Epidermal melanocyte (primary cell): ENCODE data around the gene ZNRD2.

Experiments
- DNase-seq: peaks from one replicate; pipeline ENCODE4 v3.0.0; 2011; ENCODE audit warnings: low spot score; ENCODE audit not compliant: insufficient read length

Gene ZNRD2

DNA sequence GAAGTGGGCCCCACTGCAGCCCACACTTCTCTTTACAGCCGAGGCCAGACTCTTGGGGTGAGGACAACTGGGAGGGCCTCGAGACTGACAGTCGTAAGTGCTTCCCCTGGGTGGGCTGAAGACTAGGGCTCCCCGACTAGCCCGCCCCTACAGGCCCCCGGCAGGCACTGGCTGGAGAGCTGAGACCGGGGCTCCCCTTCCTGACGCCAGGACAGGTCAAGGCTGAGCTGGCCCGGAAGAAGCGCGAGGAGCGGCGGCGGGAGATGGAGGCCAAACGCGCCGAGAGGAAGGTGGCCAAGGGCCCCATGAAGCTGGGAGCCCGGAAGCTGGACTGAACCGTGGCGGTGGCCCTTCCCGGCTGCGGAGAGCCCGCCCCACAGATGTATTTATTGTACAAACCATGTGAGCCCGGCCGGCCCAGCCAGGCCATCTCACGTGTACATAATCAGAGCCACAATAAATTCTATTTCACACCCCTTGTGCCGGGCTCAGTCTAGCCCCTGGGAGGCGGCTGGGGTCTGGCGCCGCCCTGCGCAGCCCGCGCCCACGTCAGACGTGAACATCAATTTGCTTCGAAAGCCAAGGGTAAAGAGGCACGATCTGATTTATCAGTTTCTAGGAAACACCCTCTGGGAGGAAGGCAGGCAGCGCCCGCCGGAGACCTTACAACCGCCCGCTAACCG, 31.9 kb upstream of the ZNRD2 start:
- DNase-seq = no peak

DNA sequence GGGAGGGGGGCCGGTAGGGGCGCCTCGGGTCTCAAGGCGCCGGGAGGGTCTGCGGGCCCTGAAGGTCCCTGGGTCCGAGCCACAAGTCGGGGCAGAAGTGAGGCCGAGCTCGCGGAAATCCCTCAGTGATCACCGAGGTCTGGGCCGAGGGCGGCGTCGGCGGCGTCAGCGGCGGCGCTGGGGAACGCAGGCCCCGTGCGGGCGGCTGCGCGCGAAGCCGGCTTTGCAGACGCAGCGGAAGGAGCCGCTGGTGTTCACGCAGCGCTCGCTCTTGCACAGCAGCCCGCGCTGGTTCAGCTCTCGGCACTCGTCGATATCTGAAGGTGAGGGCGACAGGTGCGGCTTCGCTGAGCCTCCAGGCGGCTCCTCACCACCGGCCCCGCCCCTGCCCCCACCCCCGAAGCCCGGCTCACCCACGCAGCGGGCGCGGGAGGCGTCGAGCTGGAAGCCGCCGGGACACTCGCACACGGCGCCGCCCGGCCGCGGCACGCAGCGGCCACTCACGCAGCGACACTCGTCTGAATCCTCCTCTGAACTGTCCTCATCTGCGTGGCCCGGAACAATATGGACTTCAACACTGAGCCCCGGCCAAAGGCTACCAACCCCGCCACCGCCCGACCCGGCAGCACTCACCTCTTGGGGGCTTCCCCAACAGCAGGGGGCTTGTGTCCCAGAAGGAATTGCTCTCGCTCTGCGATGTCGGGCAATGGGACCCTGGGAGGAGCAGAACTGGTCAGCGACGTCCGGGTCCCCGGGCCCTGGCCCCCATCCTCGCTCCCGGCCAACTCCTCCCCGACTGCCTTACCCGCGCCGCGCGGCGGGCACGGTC, 31.1 kb upstream of the ZNRD2 start:
- DNase-seq = no peak

DNA sequence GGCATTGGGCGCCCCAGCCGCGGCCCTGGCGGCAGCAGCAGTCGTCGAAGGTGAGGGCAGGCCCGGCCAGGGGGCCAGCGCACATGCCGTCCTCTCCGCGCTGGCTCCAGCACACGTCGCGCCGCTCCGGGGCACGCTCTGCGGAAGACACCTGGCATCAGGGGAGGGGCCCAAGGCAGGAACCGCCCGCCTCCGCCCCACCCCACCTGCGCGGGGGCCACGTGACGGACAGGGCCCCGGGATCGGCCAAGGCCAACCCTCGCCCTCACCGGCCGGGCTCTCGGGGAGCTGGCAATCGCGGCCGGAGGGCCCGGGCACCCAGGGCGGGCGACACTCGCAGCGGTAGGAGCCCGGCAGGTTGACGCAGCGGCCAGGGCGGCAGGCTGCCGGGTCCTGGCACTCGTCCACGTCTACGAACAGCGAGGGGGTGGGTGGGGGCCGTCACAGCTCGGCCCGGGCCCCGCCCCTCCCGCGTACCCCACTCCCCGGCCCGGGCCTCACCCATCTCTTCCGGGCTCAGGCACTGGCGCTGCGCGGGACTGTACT, 30.5 kb upstream of the ZNRD2 start:
- peak; percentile 87 for DNase-seq

- DNase-seq = peak; percentile 100
These were observed 29.8 kb upstream of the ZNRD2 start for GRCh38 chr11:65540290-65541092.

DNA sequence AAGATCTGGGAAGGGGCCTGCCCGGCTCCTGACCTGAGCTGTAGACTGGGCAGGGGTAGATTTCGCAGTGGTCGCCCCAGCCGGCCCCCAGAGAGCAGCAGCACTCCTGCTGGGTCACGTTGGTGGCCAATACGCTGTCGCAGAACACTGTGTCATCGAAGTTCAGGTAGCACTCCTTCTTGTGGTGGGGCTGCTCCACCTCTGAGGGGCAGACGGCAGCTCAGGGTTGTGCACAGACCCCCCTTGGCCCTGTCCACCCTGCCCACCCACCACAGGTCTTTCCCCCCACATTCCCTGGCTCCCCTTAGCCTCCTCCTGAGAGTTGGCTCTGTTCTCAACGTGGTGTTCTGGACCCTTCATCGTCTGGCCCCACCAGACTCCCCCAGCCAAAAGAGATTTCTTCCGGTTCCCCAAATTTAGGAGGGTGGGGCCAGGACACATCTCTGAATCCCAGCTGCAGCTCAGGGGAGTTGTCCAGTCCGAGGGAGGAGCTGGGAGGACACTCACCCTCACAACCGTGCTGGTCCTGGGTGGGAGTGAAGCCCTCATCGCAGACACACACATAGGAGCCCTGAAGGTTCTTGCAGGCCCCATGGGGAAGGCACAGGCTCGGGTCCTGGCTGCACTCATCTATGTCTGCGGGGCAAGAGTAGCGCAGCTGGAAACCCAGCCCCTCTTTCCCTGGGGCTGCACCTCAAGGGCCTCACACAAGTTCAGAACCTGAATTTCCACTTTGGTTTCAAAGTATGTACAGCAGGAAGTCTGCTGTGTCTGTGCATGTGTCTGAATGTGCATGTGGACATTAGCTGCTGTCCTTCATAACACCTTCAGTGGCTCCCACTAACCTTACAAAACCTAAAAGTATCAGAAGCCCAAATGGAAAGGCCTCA, 28.9 kb upstream of the ZNRD2 start:
- no peak for DNase-seq

DNA sequence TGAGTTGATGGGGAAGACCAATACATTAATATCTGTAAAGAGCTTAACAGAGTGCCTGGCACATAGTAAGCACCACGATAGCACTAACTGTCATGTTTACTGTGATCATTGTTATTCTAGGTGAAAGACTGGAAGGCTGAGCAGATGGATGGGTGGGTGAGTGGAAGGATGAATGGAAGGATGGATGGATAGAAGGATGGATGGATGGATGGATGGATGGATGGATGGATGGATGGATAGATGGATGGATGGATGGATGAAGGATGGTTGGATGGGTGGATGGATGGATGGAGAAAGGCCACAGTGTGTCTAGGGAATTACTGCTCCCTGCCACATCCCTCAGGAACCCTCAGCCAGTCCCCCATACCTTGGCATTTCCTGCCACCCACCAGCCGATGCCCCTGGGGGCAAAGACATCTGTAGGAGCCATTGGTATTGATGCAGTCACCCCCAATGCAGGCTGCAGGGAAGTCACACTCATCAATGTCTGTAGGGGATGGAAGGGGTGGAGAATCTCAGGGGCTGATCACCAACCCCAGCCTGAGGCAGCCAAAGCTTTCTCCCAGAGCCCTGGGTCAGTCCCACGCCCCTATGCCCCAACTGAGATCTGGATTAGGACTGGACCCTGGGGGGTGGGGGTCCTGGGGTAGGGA, 27.4 kb upstream of the ZNRD2 start:
- peak; percentile 15 for DNase-seq

GRCh38 chr11:65545853-65546216, 24.4 kb upstream of the ZNRD2 start:
- no peak for DNase-seq

DNA sequence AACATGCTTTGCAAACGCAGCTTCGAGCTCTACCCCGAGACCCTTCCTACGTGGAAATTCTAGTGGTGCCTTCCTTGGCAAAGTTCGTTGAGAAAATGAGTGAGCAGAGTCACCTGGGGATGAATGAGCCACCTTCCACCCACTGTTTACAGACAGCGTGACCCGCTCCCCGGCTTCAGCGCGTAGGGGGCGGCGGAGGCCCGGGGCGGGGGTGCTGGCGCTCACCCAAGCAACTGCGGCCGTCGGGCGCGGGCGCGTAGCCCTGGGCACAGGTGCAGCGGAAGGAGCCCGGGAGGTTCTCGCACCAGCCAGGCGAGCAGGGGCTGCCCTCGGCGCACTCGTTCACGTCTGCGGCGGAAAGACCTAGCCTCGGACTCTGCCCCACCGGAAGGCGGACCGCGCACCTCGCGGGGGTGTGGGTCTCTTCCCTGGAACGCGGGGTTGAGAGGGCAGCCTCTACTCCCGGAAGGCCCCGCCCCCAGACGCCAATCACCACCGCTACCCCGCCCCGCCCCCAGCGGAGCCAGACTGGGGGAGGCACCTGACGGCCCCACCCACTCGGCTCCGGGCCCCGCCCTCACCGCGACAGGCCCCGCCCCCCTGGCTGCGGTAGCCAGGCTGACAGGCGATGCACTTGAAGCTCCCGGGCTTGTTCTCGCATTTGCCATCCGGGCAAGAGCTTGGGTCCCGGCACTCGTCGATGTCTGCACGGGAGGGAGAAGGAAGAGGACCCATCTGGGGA, 23.9 kb upstream of the ZNRD2 start:
- peak; percentile 55 for DNase-seq

DNA sequence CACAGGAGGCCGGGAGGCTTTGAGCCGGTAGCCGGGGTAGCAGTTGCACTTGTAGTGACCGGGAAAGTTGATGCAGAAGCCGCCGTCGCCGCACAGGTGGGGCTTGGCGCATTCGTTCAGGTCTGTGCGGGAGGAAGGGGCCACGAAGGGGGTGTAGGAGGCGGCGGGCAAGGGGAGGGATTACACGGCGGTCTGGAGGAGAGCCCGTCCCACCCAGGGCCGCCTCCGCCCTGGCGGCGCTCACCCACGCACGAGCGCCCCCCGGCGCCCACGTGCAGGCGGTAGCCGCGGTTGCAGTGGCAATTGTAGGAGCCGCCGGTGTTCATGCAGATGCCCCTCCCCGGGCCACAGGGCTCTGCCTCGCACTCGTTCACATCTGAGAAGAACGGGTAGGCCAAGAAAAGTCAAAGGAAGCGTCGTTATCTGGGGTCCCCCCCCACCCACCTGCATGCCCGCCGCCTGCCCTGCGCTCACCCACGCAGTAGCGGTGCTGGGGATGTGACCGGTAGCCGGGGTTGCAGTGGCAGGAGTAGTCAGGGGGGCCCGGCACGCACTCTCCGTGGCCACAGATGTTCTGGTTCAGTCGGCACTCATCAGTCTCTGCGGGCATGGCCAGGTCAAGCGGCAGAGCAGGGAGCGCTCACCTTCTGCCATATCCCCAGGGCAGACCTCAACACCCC, 22.7 kb upstream of the ZNRD2 start:
- no peak for DNase-seq

GRCh38 chr11:65548395-65548794, 21.9 kb upstream of the ZNRD2 start:
- DNase-seq = no peak

- DNase-seq = no peak
These were observed 21.2 kb upstream of the ZNRD2 start for GRCh38 chr11:65549096-65549495.

- no peak for DNase-seq
These were observed 18.5 kb upstream of the ZNRD2 start for GRCh38 chr11:65551572-65552387.

DNA sequence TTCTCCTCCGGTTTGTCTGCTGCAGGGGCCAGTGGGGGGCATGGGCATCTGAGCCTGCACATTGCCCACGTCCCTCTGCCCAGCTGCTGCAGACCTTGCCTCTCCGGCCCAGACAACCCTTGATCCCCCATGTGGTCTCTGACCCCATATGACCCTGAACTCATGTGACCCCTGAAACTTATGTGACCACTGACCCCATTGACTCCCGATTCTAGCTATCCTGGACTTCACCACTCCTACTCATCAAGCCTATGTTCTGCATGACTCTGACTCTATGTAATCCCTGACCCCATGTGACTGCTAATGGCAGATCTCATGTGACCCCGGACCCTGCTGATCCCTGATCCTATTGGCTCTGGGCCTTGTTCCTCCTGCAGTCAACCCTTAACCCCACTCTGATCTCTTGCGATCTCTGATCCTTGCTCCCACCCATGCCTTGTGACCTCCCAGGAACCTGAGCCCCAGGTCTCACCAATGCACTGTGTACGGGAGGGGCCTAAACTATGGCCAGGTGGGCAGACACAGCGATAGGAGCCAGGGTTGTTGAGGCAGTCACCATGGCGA, 17.8 kb upstream of the ZNRD2 start:
- DNase-seq = no peak

GRCh38 chr11:65553301-65554001, 16.8 kb upstream of the ZNRD2 start:
- no peak for DNase-seq

DNA sequence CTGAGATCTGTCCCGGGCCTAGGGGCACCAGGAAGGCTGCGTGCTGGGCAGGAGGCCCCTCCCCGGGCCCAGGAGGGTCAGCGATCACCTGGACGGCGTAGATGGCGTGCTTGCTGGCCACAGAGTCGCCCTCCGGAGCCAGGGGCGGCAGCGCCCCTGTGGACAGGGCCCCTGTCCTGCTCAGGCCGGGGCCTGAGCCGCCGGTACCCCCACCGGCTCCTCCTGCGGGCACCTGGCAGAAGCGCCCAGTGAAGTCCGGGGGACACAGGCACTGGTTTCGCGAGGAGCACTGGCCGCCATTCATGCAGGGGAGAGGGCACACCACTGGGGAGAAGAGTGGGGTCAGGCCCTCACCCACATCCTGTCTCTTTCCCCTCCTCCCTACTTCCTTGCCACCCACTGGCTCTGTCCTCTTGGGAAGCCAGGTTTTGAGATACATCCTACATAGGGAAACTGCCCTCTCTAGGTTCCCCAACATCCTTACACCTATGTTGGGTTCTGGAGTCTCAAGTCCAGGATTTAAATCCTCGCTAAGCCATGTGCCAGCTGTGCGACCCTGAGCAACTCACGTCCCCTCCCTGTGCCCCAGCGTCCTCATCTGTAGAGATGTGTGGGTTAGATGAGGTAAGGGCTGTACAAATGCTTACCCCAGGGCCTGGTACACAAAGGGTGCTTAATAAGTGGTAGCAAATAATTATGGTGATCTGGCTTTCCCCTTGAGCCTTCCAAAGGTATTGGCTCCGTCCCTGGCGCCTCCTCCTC, 16.0 kb upstream of the ZNRD2 start:
- DNase-seq = no peak

DNA sequence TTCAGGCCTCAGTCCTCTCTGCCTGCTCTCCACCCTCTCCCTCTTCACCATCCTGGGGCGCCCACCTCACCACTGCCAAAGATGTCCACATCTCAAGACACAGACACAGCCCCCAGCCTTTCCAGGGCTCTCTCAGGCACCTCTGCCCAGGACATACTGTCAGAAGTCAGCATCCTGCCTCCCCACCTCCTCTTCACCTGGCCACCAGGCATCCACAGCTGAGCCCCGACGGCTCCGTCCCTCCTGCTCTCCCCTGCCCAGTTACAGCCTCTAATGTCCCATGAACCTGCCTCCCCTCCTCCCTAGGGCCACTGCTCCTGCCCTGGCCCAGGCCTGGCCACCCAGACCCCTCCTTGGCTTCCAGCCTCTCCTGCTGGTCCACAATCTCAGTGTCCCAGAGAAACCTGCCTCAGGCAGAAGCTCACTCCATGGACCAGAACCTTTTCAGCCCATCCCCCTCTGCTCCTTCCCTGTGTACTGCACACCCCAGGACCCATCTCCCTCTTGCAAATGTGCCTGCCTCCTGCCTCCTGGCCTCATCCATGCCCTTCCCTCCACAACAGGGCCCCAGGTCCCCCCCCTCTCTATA, 15.3 kb upstream of the ZNRD2 start:
- DNase-seq = no peak
